ENCODE measurements around the gene KANK4. TPM values are rescaled to one million over a fixed set of nuclear protein-coding genes. Genes with fewer than 3 reads are reported as not detected.

Gene KANK4
- polyA plus RNA-seq, 1 donor (not counting 4 experiments of a cell fraction or from before 2014, with no cell fraction given) = 0.92 TPM

- H3K4me3 ChIP-seq (ENCODE audit: control insufficient read depth in 2 of 3, extremely low read depth in 1 of 3, insufficient read depth in 2 of 3, low read depth in 1 of 3, low read length in 3 of 3) = no peak overlapping the region
- H3K36me3 ChIP-seq (ENCODE audit: control insufficient read depth in 2 of 2, extremely low read depth in 1 of 2, insufficient read depth in 2 of 2, low read length in 2 of 2) = no peaks in the 10 kb centered on the region
- no peaks in the 10 kb centered on the region for H4K20me1 ChIP-seq (ENCODE audit: control insufficient read depth, extremely low read depth, insufficient read depth, low read length)
- TF ChIP-seq, protein P1, sequence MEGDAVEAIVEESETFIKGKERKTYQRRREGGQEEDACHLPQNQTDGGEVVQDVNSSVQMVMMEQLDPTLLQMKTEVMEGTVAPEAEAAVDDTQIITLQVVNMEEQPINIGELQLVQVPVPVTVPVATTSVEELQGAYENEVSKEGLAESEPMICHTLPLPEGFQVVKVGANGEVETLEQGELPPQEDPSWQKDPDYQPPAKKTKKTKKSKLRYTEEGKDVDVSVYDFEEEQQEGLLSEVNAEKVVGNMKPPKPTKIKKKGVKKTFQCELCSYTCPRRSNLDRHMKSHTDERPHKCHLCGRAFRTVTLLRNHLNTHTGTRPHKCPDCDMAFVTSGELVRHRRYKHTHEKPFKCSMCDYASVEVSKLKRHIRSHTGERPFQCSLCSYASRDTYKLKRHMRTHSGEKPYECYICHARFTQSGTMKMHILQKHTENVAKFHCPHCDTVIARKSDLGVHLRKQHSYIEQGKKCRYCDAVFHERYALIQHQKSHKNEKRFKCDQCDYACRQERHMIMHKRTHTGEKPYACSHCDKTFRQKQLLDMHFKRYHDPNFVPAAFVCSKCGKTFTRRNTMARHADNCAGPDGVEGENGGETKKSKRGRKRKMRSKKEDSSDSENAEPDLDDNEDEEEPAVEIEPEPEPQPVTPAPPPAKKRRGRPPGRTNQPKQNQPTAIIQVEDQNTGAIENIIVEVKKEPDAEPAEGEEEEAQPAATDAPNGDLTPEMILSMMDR (optimal IDR thresholded peaks at IDR 0.05 in 1 of 3, IDR thresholded peaks at IDR 0.05 in 1 of 3, conservative IDR thresholded peaks at IDR 0.05 in 1 of 3; ENCODE audit: extremely low read depth in 1 of 3, insufficient read depth in 2 of 3, low read length in 3 of 3) = no peak
- TF ChIP-seq EZH2 (IDR thresholded peaks at IDR 0.05; ENCODE audit: low read length) = no peak
- no peak overlapping the region for H3K27ac ChIP-seq (ENCODE audit: control insufficient read depth, insufficient read depth, low read length)
- dilution Hi-C loops (cut with MboI; ENCODE audit: extremely low pct_ligation_motif_present, low sequenced_read_pairs) = no loop called here
- no peak overlapping the region for H2AFZ ChIP-seq (ENCODE audit: control insufficient read depth, low read length)
- no peaks in the 10 kb centered on the region for H3K79me2 ChIP-seq (ENCODE audit: control insufficient read depth, insufficient read depth, low read length)
- no peaks in the 10 kb centered on the region for H3K27me3 ChIP-seq (ENCODE audit: control insufficient read depth, extremely low read depth, insufficient read depth, low read length)
- H3K9me3 ChIP-seq (ENCODE audit: control insufficient read depth, low read depth, low read length) = no peaks in the 10 kb centered on the region
- FAIRE-seq (no peak), DNase-seq (ENCODE audit: low read depth, low spot score) (no peak)
- no peak overlapping the region for H3K4me2 ChIP-seq (ENCODE audit: control insufficient read depth, extremely low read depth, insufficient read depth, low read depth, low read length)
- H3K9ac ChIP-seq (ENCODE audit: control insufficient read depth, extremely low read depth, insufficient read depth, low read length) = no peak overlapping the region
- no peaks in the 10 kb centered on the region for H3K4me1 ChIP-seq (ENCODE audit: control insufficient read depth, extremely low read depth, insufficient read depth, low read length)
- no peaks in the 10 kb centered on the region for H3K9me1 ChIP-seq (ENCODE audit: control insufficient read depth, extremely low read depth, insufficient read depth, low read length)
These were observed 48.1 kb downstream of the KANK4 start for GRCh38 chr1:62271134-62271533.

DNA sequence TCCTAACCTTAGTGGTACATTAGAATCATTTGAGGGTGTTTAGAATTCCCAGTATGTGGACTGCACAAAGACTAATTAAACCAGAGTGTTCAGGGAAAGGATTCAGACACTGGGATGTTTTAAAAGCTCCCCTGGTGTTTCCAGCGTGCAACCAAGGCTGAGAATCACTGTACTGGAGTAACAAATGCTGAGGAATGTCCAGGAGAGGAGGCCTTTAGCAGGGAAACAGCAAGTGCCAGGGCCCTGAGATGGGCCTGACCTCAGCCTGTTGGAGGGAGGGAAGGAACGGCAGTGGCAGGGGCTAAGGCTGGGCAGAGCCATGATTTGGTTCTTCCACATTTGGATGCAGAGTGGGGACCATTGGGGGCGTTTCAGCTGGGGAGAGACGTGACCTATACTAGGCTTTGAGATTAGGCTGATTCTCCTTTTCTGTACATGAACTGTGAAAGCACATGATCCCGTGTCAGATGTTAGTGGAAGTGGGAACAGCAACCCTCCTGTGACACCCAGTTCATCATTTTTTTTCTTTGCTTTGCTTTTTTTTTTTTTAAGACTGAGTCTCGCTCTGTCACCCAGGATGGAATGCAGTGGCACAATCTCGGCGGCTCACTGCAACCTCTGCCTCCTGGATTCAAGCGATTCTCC is 49.3 kb downstream of the KANK4 start:
- dilution Hi-C loops (cut with MboI; ENCODE audit: extremely low pct_ligation_motif_present, low sequenced_read_pairs) = no loop called here
- Histone ChIP-seq H3K9ac (ENCODE audit: control insufficient read depth, extremely low read depth, insufficient read depth, low read length) (no peak overlapping the region), H3K79me2 (ENCODE audit: control insufficient read depth, insufficient read depth, low read length) (no peaks in the 10 kb centered on the region), H2AFZ (ENCODE audit: control insufficient read depth, low read length) (no peak overlapping the region), H3K36me3 (ENCODE audit: control insufficient read depth in 2 of 2, extremely low read depth in 1 of 2, insufficient read depth in 2 of 2, low read length in 2 of 2) (no peaks in the 10 kb centered on the region), H3K27me3 (ENCODE audit: control insufficient read depth, extremely low read depth, insufficient read depth, low read length) (no peaks in the 10 kb centered on the region), H3K9me1 (ENCODE audit: control insufficient read depth, extremely low read depth, insufficient read depth, low read length) (no peaks in the 10 kb centered on the region), H3K4me3 (ENCODE audit: control insufficient read depth in 2 of 3, extremely low read depth in 1 of 3, insufficient read depth in 2 of 3, low read depth in 1 of 3, low read length in 3 of 3) (no peak overlapping the region), H4K20me1 (ENCODE audit: control insufficient read depth, extremely low read depth, insufficient read depth, low read length) (no peaks in the 10 kb centered on the region), H3K4me1 (ENCODE audit: control insufficient read depth, extremely low read depth, insufficient read depth, low read length) (no peaks in the 10 kb centered on the region), H3K27ac (ENCODE audit: control insufficient read depth, insufficient read depth, low read length) (no peak overlapping the region), H3K4me2 (ENCODE audit: control insufficient read depth, extremely low read depth, insufficient read depth, low read depth, low read length) (no peak overlapping the region), H3K9me3 (ENCODE audit: control insufficient read depth, low read depth, low read length) (no peaks in the 10 kb centered on the region)
- FAIRE-seq (no peak), DNase-seq (ENCODE audit: low read depth, low spot score) (no peak)
- TF ChIP-seq, protein P1 (optimal IDR thresholded peaks at IDR 0.05 in 1 of 3, IDR thresholded peaks at IDR 0.05 in 1 of 3, conservative IDR thresholded peaks at IDR 0.05 in 1 of 3; ENCODE audit: extremely low read depth in 1 of 3, insufficient read depth in 2 of 3, low read length in 3 of 3) = no peak
- TF ChIP-seq EZH2 (IDR thresholded peaks at IDR 0.05; ENCODE audit: low read length) = no peak

Data from keratinocyte (primary cell).